Effector CD4-positive, alpha-beta T cell (primary cell): ENCODE results near the gene MTF1.

ENCODE experiments used
- DNase-seq: peaks from one replicate; pipeline ENCODE4 v3.0.0-alpha.2; 2020

Gene MTF1

DNA sequence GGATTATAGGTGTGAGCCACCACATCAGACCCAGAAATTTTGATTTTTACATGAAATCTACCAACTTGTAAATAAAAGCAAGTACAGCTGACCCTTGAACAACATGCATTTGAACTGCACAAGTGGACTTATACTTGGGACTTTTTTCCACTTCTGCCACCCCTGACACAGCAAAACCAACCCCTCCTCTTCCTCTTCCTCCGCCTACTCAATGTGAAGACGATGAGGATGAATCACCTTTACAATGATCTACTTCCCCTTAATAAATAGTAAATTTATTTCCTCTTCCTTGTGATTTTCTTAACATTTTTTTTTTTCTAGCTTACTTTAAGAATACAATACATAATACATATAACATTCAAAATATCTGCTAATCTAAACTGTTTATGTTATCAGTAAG, 33.9 kb downstream of the MTF1 start:
- no peak for DNase-seq

DNA sequence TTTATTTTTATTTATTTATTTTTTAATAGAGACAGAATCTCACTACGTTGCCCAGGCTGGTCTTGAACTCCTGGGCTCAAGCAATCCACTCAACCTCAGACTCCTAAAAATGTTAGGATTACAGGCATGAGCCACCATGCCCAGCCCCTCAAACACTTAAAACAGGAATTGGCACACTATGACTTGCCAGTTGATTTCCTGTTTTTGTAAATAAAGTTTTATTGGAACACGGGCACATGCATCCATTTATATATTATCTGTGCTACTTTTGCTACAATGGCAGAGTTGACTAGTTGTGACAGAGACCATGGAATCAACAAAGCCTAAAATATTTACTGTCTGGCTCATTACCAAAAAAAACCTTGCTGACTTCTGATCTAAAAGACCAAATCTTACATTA, 35.4 kb downstream of the MTF1 start:
- DNase-seq = no peak

DNA sequence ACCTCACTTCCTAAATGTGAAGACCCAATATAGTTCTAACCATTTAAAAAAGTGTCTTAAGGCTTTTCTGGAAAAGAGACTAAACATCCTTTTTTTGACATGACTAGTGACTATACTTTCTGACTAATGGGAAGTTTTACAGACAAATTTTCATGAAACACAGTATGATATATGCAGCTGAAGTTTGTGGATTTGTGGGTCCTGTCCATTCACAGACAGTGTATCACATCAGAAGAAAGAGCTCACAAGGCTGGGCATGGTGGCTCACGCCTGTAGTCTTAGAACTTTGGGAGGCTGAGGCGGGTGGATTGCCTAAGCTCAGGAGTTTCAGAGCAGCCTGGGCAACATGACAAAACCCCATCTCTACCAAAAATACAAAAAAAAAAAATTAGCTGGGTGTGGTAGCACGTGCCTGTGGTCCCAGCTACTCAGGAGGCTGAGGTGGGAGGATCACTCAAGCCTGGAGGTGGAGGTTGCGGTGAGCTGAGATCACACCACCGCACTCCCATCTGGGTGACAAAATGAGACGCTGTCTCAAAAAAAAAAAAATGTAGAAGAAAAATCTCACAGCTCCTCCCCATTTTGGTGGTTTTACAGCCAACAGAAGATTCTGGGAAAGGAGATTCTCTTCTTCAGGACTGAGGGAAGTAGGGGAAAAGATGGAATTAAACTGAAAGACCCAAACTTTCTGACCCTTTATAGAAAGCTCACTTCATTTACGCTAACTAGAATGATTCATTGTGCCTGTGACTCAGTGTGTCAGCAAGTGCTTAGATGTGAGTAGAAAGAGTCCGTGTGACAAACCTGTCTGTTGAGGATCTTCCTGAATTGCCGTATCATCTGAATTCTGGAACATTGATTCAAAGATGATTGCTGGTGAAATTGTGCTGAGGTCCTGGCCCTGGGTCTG, 36.2 kb downstream of the MTF1 start:
- DNase-seq = no peak

- no peak for DNase-seq
Observed at GRCh38 chr1:37821481-37821880, 37.9 kb downstream of the MTF1 start.

- no peak for DNase-seq
Observed at GRCh38 chr1:37817481-37817880, 41.9 kb downstream of the MTF1 start.

- no peak for DNase-seq
Observed at GRCh38 chr1:37814252-37814651, 45.1 kb downstream of the MTF1 start.

DNA sequence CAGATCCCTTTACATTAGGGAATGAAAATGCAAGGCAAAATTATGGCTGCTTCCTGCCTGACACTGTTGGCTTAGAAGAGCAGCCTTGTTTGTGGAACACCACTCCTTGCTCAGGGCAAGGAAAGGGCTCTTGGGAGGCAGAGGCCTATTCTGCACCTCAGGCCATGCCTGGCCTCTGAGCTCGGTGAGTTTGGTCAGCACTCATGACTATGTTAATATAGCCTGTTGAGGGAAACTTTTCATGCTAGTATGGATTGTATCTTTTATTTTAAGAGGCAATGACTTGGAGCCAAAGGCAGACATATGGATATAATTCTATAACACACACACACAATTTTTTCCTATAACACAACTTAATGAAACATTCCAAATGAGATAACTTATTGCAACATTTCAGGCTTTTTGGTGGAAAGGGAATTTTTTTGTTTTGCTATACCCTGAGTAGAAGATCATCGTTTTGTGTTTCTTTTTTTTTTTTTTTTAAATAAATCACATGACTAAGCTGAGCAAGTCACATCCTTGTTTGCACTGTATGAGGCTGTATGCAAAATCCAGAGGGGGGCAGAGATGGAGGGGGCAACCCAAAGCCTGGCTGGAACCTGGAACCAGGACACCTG, 45.8 kb downstream of the MTF1 start:
- DNase-seq = no peak

DNA sequence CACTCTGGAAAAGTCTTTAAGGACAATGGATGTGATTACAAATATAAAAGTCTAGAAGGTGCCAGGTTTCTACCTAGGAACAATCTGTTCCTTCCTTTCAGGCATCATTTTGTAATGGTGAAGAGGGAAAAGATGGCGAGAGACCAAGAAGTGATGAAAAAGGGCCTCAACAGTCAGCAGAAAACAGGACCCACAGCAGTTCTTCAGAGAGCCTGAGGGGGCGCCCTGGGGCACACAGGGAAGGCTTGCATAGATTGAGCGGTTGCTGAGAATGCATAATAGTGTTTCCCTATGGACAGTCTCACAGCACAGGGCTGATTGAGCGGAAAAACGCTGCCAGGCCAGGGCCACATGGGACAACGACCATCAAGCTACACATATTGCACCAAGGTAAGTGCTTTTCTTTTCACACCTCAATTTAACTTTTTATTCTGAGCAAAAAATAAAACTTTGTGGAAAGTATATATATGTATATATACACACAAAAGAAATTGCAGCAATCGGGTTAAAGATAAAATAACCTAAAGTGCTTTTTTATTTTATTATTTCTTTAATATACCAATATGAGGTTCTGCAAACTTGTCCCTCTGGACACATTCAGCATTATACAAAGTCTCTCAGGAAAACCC, 48.3 kb downstream of the MTF1 start:
- DNase-seq = peak; percentile 51

DNA sequence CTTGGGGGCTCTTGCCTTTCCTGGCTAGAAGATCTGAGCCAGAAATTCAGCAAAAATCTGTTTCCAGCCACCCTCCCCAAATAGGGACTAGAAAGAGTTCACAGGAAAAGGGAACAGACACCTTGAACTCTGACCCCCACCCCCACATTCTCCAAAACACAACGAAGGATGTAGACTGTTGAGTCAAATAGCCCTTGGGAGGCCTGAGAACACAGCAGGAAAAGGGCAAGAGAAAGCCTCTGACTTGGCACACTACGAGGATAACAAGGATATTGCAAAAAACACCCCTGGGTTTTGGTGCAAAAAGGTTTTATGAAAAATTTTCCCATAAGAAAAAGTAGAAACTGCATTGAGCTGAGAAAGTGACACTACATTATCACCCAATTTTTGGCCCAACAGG, 49.5 kb downstream of the MTF1 start:
- DNase-seq = no peak

DNA sequence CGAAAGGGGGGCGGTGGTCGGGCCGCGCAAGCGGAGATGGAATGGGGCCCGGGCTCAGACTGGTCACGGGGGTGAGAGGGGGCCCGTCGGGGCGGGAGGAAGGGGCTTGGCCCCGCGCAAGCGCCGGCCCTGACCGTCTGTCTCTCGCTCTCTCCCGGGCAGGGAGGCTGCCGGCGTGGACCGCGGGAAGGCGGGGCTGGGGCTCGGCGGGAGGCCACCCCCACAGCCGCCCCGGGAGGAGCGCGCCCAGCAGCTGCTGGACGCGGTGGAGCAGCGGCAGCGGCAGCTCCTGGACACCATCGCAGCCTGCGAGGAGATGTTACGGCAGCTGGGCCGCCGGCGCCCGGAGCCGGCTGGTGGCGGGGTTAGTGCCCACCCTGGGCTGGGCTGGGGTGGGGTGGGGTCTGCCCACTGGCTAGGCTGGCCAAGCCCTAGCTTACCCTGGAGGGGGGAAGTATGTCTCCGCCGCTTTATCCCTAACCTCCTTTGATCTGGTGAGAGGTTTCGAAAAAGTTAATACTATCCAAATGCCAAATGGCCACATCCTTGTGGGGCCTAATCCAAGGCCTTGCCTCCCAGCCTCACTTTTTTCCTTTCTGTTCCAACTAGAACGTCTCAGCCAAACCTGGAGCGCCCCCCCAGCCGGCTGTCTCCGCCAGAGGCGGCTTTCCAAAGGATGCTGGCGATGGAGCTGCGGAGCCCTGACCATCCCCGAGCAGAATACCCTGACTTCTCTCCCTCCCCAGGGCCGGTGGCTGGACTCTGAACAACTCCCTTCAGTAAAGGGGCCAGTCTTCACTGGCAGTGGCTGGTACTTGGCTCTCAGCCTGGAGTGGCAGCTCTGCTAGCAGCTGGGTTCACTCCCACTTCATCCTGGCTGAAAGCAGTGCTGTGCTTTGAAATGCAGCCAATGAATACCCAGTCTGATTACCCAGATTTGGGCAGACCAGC, 50.7 kb downstream of the MTF1 start:
- DNase-seq = peak; percentile 43

DNA sequence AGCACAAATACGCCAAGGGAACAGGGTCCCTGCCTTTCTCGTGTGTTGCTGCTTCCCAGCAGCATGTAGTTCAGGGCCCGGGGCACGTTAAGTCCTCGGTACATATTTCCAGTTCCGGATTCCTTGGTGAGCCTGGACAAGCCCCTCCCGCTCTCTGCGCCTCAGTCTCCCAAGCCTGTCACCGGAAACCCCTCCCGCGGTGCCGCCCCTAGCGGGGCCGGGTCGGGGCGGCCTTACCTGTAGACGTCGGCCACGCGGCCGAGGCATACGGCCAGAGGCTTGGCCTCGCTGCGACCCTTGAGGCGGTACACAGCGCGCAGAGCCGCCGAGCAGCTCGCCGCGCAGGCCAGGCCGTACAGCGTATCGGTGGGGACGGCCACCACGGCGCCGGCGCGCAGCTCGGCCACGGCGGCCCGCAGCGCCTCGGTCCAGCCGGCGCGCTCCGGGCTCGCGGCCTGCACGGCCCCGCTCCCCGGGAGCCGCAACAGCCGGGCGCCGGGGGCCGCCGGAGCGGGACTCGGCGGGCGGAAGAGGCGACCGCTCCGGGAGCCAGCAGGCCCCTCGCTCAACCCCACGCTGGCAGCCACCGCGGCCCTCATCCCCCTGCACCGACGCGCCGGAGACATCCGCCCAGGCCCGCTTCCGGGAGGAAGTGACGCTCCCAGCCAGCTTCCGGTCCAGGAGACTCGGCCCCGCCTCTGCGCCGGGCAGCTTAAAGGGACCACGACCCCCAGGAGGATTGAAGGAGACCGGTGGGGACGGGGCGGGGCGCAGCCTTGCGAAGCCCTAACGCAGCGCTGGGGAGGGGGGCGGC, 51.6 kb downstream of the MTF1 start, which contains the start of the genes C1orf122 and YRDC:
C1orf122 (plus strand) TSS at position 236 of the 814 bp plus-strand sequence. CDS start 615 bp downstream, outside the sequence.
YRDC (minus strand) TSS at position 654 of the 814 bp plus-strand sequence; CDS start at position 626, 28 bp downstream.
- peak; percentile 90 for DNase-seq

DNA sequence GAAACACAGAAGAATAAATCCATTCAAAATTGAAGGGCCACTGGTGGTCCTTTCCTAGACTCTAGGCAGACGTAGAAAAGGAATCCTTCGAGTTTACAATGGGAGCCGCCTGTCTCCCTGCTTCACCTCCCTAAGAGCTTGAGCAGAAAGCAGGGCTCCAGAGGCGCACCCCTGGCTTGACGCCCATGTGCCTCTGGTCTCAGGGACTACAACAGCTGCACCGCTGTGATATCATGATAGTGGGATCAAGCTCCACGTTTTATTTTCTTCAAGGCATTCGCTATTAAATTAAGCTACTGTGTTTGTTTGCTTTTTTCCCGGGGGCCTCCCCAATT, 52.2 kb downstream of the MTF1 start:
- no peak for DNase-seq

DNA sequence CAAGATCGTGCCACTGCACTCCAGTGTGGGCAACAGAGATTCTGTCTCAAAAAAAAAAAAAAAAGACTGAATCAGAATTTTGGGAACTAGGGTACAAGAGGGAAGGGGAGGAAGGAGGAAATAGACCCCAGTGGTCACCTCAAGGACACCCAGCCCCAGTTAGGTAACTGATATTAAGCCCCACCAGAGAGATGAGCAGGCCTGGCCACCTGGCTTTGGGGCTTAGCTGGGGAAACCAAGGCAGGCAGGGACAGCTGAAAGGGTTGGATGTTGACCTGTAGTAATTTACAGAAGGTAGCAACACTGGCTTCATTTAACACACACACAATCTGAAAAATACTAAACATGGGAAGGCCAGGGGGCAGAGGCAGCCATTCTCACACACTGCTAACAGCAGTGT, 57.0 kb downstream of the MTF1 start:
- no peak for DNase-seq

DNA sequence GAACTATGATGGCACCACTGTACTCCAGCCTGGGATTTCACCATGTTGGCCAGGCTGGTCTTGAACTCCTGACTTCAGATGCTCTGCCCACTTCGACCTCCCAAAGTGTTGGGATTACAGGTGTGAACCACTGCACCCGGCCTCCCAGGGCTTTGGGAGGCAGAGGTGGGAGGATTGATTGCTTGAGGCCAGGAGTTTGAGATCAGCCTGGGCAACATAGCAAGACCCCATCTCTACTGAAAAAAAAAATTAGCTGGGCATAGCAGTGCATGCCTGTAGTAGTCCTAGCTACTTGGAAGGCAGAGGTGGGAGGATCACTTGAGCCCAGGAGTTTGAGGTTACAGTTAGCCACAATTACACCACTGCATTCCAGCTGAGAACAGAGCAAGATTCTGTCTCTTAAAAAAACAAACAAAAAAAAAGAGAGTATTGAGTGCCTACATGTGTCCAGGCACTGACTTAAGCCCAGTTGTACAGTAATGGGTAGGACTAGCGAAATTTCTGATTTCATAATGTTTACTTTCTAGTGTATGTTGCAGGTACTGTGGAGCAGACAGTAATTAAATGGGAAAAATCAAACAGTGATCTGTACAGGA, 61.5 kb downstream of the MTF1 start:
- no peak for DNase-seq

GRCh38 chr1:37795340-37796125, 63.9 kb downstream of the MTF1 start:
- no peak for DNase-seq

- DNase-seq = no peak
Observed at GRCh38 chr1:37794372-37795339, 64.7 kb downstream of the MTF1 start.

- no peak for DNase-seq
Observed at GRCh38 chr1:37793773-37794371, 65.5 kb downstream of the MTF1 start, which contains the start of gene MANEAL. MANEAL (plus strand) TSS chr1:37793847; CDS start chr1:37794183, 336 bp downstream.

DNA sequence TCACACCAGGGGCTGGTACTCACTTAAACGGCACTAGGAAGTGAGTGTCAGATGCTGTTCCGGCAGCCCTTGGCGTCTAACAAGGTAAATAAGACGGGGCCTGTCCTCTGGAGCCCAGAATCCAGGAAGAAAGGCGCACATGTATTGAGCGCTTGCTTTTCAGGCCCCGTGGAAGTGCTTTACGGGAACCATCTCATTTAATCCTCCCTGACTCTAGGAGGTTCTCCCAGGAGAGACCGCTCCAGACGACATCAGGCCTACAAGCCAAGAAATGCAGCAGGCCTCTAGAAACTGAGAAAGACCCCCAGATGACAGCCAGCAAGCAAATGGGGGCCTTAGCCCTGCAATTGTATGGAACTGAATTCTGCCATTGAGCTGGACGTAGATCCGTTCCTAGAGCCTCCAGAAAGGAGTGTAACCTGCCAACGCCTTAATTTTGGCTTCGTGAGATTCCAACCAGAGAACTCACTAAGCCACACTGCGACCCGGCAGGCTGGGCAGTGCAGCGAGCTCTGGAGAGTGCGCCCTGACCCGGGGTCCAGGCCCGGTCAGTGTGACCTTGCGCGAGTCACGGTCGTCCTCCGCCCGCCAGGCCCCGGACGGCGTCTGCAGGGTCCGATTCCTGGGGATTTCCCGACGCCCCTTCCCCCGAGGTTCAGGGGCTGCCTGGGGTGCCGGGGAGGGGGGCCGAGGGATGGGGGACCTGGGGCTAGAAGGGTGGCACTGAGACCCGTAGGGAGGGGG, 66.3 kb downstream of the MTF1 start:
- DNase-seq = no peak
